Measurements from ENCODE around the gene SRP72.
"Not testable (repeated sequence)": the region's sequence is repeated elsewhere in the genome, so short reads cannot be mapped to it uniquely, and the experiment has no call there.

SRP72 gene

DNA sequence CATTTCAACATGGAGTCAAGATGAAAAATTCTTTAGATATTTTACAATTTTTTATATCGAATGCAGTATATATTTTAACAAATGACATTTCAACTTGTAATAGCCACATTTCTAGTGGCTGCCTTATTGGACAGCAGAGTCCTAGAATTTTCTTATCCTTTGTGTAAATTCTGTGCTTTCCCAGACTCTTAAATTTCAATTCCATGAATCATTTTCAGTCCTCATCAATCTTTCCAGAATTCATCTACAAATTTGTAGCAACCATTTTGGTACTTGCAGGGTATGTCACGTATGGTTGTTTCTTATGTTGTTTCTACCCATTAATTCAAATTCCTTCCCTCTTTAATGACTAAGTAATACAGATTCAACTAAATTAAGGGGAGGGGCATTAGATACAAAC lies 28.7 kb upstream of the SRP72 start:
- no peak for TF ChIP-seq CTCF (IDR thresholded peaks at IDR 0.05)
- Histone ChIP-seq H3K9me3 (no peaks in the 10 kb centered on the region), H3K36me3 (no peaks in the 10 kb centered on the region), H3K4me1 (ENCODE audit: control insufficient read depth in 1 of 2, insufficient read depth in 1 of 2, low read depth in 1 of 2, low read length in 1 of 2) (peaks cover 33 to 37% of the 10 kb centered on the region in 2 experiments), H3K4me3 (ENCODE audit: low read depth in 1 of 2, low read length in 1 of 2) (no peak overlapping the region), H3K27ac (no peak overlapping the region), H3K27me3 (peaks cover 11% of the 10 kb centered on the region)

- Histone ChIP-seq H3K36me3 (no peaks in the 10 kb centered on the region), H3K4me1 (ENCODE audit: control insufficient read depth in 1 of 2, insufficient read depth in 1 of 2, low read depth in 1 of 2, low read length in 1 of 2) (peaks cover 19% of the 10 kb centered on the region in 2 experiments), H3K4me3 (ENCODE audit: low read depth in 1 of 2, low read length in 1 of 2) (no peak overlapping the region), H3K27me3 (peaks cover 11% of the 10 kb centered on the region), H3K9me3 (no peaks in the 10 kb centered on the region), H3K27ac (no peak overlapping the region)
- no peak for TF ChIP-seq CTCF (IDR thresholded peaks at IDR 0.05)
Measured at GRCh38 chr4:56440983-56441382, 26.4 kb upstream of the SRP72 start.

- H3K4me3 ChIP-seq (ENCODE audit: low read depth in 1 of 2, low read length in 1 of 2): no peak overlapping the region
- no peaks in the 10 kb centered on the region for H3K27me3 ChIP-seq
- TF ChIP-seq CTCF (IDR thresholded peaks at IDR 0.05): no peak
- H3K27ac ChIP-seq: no peak overlapping the region
- H3K4me1 ChIP-seq (ENCODE audit: control insufficient read depth in 1 of 2, insufficient read depth in 1 of 2, low read depth in 1 of 2, low read length in 1 of 2): no peaks in the 10 kb centered on the region
- no peaks in the 10 kb centered on the region for H3K9me3 ChIP-seq
- H3K36me3 ChIP-seq: no peaks in the 10 kb centered on the region
Measured at GRCh38 chr4:56444719-56445118, 22.7 kb upstream of the SRP72 start.

GRCh38 chr4:56445699-56446098 lies 21.7 kb upstream of the SRP72 start:
- Histone ChIP-seq H3K4me1 (ENCODE audit: control insufficient read depth in 1 of 2, insufficient read depth in 1 of 2, low read depth in 1 of 2, low read length in 1 of 2) (no peaks in the 10 kb centered on the region), H3K36me3 (no peaks in the 10 kb centered on the region), H3K4me3 (ENCODE audit: low read depth in 1 of 2, low read length in 1 of 2) (no peak overlapping the region), H3K27ac (no peak overlapping the region), H3K9me3 (no peaks in the 10 kb centered on the region), H3K27me3 (no peaks in the 10 kb centered on the region)
- no peak for TF ChIP-seq CTCF (IDR thresholded peaks at IDR 0.05)

- H3K4me1 ChIP-seq (ENCODE audit: control insufficient read depth in 1 of 2, insufficient read depth in 1 of 2, low read depth in 1 of 2, low read length in 1 of 2): no peaks in the 10 kb centered on the region
- H3K9me3 ChIP-seq: no peaks in the 10 kb centered on the region
- no peak overlapping the region for H3K27ac ChIP-seq
- no peak for TF ChIP-seq CTCF (IDR thresholded peaks at IDR 0.05)
- no peaks in the 10 kb centered on the region for H3K36me3 ChIP-seq
- H3K4me3 ChIP-seq (ENCODE audit: low read depth in 1 of 2, low read length in 1 of 2): no peak overlapping the region
- H3K27me3 ChIP-seq: no peaks in the 10 kb centered on the region
Measured at GRCh38 chr4:56448301-56448700, 19.1 kb upstream of the SRP72 start.

DNA sequence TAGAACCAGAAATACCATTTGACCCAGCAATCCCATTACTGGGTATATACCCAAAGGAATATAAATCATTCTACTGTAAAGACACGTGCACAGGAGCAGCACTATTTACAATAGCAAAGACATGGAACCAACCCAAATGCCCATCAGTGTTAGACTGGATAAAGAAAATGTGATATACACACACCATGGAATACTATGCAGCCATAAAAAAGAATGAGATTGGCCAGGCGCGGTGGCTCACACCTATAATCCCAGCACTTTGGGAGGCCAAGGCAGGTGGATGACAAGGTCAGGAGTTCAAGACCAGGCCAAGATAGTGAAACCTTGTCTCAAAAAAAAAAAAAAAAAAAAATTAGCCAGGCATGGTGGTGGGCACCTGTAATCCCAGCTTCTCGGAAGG lies 17.9 kb upstream of the SRP72 start:
- not testable (repeated sequence) for H3K9me3 ChIP-seq; H3K4me1 ChIP-seq (ENCODE audit: control insufficient read depth in 1 of 2, insufficient read depth in 1 of 2, low read depth in 1 of 2, low read length in 1 of 2); H3K27ac ChIP-seq; H3K27me3 ChIP-seq; H3K4me3 ChIP-seq (ENCODE audit: low read depth in 1 of 2, low read length in 1 of 2); H3K36me3 ChIP-seq
